ENCODE data around the gene TMEM161A.

TMEM161A gene

GRCh38 chr19:19122902-19123301 is 15.4 kb downstream of the TMEM161A start:
- Mint-ChIP-seq H3K9me3 (peaks cover 11% of the 10 kb centered on the region), H3K36me3 (ENCODE audit: low read depth) (peaks cover 41% of the 10 kb centered on the region), H3K4me3 (no peak overlapping the region), H3K27ac (no peak overlapping the region), H3K27me3 (ENCODE audit: low read depth) (no peaks in the 10 kb centered on the region), H3K4me1 (no peaks in the 10 kb centered on the region)
- no peak for TF ChIP-seq CTCF (IDR thresholded peaks at IDR 0.05; ENCODE audit: unreplicated experiment in 3 of 3)

GRCh38 chr19:19121371-19121770 is 16.9 kb downstream of the TMEM161A start:
- H3K4me1 Mint-ChIP-seq = no peaks in the 10 kb centered on the region
- H3K27ac Mint-ChIP-seq = no peak overlapping the region
- H3K36me3 Mint-ChIP-seq (ENCODE audit: low read depth) = peaks cover 42% of the 10 kb centered on the region
- no peak overlapping the region for H3K4me3 Mint-ChIP-seq
- peaks cover 10% of the 10 kb centered on the region for H3K9me3 Mint-ChIP-seq
- TF ChIP-seq CTCF (IDR thresholded peaks at IDR 0.05; ENCODE audit: unreplicated experiment in 3 of 3) = no peak
- no peaks in the 10 kb centered on the region for H3K27me3 Mint-ChIP-seq (ENCODE audit: low read depth)

- Mint-ChIP-seq H3K9me3 (peaks cover 10% of the 10 kb centered on the region), H3K27ac (peak overlapping the region in 2 of 3 experiments; percentile 18 to 66), H3K27me3 (ENCODE audit: low read depth) (no peaks in the 10 kb centered on the region), H3K36me3 (ENCODE audit: low read depth) (peaks cover 37% of the 10 kb centered on the region), H3K4me3 (peak overlapping the region in 2 of 3 experiments; percentile 43 to 48), H3K4me1 (no peaks in the 10 kb centered on the region)
- TF ChIP-seq CTCF (IDR thresholded peaks at IDR 0.05; ENCODE audit: unreplicated experiment in 3 of 3) = no peak
These were observed 17.7 kb downstream of the TMEM161A start for GRCh38 chr19:19120308-19121231.

- Mint-ChIP-seq H3K36me3 (ENCODE audit: low read depth) (peaks cover 37% of the 10 kb centered on the region), H3K27ac (peak overlapping the region in 2 of 3 experiments; percentile 18 to 66), H3K4me1 (no peaks in the 10 kb centered on the region), H3K9me3 (peaks cover 10% of the 10 kb centered on the region), H3K4me3 (peak overlapping the region in 1 of 3 experiments; percentile 48), H3K27me3 (ENCODE audit: low read depth) (no peaks in the 10 kb centered on the region)
- no peak for TF ChIP-seq CTCF (IDR thresholded peaks at IDR 0.05; ENCODE audit: unreplicated experiment in 3 of 3)
These were observed 18.7 kb downstream of the TMEM161A start for GRCh38 chr19:19119325-19120237.

- Mint-ChIP-seq H3K9me3 (no peaks in the 10 kb centered on the region), H3K4me3 (no peak overlapping the region), H3K4me1 (peaks cover 15% of the 10 kb centered on the region), H3K27ac (no peak overlapping the region), H3K27me3 (ENCODE audit: low read depth) (peaks cover 6% of the 10 kb centered on the region), H3K36me3 (ENCODE audit: low read depth) (peaks cover 11% of the 10 kb centered on the region)
- peak in 1 of 3 experiments; percentile 36 for TF ChIP-seq CTCF (IDR thresholded peaks at IDR 0.05; ENCODE audit: unreplicated experiment in 3 of 3)
These were observed 22.3 kb downstream of the TMEM161A start for GRCh38 chr19:19115954-19116353.
